ENCODE results near the gene PRRT1B.

GRCh38 chr9:131516930-131517329 lies 28.4 kb upstream of the PRRT1B start:
- TF ChIP-seq CTCF (IDR thresholded peaks at IDR 0.05) (no peak), POLR2A (IDR thresholded peaks at IDR 0.05) (no peak), POLR2AphosphoS5 (IDR thresholded peaks at IDR 0.05) (no peak), EP300 (IDR thresholded peaks at IDR 0.05) (no peak)
